Suprapubic skin (tissue), 4 donors: ENCODE data around the gene AGAP1.

ENCODE experiments used
- CTCF ChIP-seq, 2 donors: fragments of 200-600 bp in 1 of 2; fragments of 450-650 bp in 1 of 2; sonication (generic) in 1 of 2; IDR thresholded peaks; one replicate each; pipeline ENCODE4 v1.5.1; 2016 to 2019; ENCODE audit warnings: antibody characterized with exemption in 2 of 2, mild to moderate bottlenecking in 1 of 2, moderate library complexity in 1 of 2
- EP300 ChIP-seq: sonication (generic); formaldehyde crosslinking; IDR thresholded peaks from one replicate; pipeline ENCODE4 v1.6.1; 2017; ENCODE audit warnings: antibody characterized with exemption
- POLR2A ChIP-seq, 2 donors: fragments of 450-650 bp; IDR thresholded peaks; one replicate each; pipeline ENCODE4 v1.6.1; 2017; ENCODE audit warnings: antibody characterized with exemption in 2 of 2, mild to moderate bottlenecking in 2 of 2, moderate library complexity in 2 of 2
- POLR2AphosphoS5 ChIP-seq, 3 donors: sonication (generic); formaldehyde crosslinking; IDR thresholded peaks; one replicate each; pipeline ENCODE4 v1.6.1; 2017; ENCODE audit warnings: antibody characterized with exemption in 3 of 3

DNA sequence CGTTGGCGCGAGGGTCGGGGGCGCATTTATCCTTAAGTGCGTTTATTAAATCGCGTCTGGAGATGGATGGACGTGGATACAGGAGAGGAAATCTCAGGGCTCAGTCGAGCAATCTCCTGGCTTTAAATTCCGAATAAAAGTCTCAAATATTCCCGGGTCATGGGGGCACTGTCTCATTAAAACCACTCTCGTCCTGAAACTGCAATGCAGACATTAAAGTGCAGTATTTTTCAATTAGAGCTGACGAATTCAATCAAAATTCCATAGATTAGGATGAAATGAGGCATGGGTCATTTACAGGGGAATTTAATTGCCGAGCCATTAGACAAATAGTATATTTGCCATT, 685.0 kb downstream of the AGAP1 start:
- TF ChIP-seq CTCF (IDR thresholded peaks at IDR 0.05) (no peak), POLR2A (IDR thresholded peaks at IDR 0.05) (no peak), EP300 (no peak), POLR2AphosphoS5 (IDR thresholded peaks at IDR 0.05) (no peak)
